GM18508 (cell line): Measurements from ENCODE around the gene SYT15.
"Not testable (repeated sequence)": the region's sequence is repeated elsewhere in the genome, so short reads cannot be mapped to it uniquely, and the experiment has no call there.

ENCODE experiments used
- ATAC-seq: cut with Tn5 transposase; IDR thresholded peaks from one replicate; pipeline ENCODE4 v1.9.1; 2021; ENCODE audit warnings: moderate number of reproducible peaks; ENCODE audit not compliant: insufficient read depth, unreplicated experiment

SYT15 gene

GRCh38 chr10:46578474-46579178 lies at the start of gene SYT15:
Gene SYT15, plus strand, starts transcription at chr10:46579128. Its CDS starts 41 bp downstream, at chr10:46579169.
- not testable (repeated sequence) for ATAC-seq

- ATAC-seq: not testable (repeated sequence)
Observed at GRCh38 chr10:46529742-46530141, 49.2 kb upstream of the SYT15 start.

GRCh38 chr10:46530249-46531186 lies 48.4 kb upstream of the SYT15 start:
- no peak for ATAC-seq

GRCh38 chr10:46532256-46532655 lies 46.7 kb upstream of the SYT15 start:
- ATAC-seq: not testable (repeated sequence)

- no peak for ATAC-seq
Observed at GRCh38 chr10:46534828-46535524, 44.0 kb upstream of the SYT15 start.

- no peak for ATAC-seq
Observed at GRCh38 chr10:46536171-46536570, 42.8 kb upstream of the SYT15 start.

- no peak for ATAC-seq
Observed at GRCh38 chr10:46536781-46537180, 42.1 kb upstream of the SYT15 start.

GRCh38 chr10:46537309-46537708 lies 41.6 kb upstream of the SYT15 start:
- no peak for ATAC-seq

GRCh38 chr10:46538155-46538554 lies 40.8 kb upstream of the SYT15 start:
- no peak for ATAC-seq

GRCh38 chr10:46538717-46539426 lies 40.1 kb upstream of the SYT15 start:
- ATAC-seq: no peak

GRCh38 chr10:46539596-46540411 lies 39.1 kb upstream of the SYT15 start:
- no peak for ATAC-seq

GRCh38 chr10:46540412-46541016 lies 38.4 kb upstream of the SYT15 start:
- no peak for ATAC-seq

- no peak for ATAC-seq
Observed at GRCh38 chr10:46541017-46541661, 37.8 kb upstream of the SYT15 start.

- no peak for ATAC-seq
Observed at GRCh38 chr10:46541735-46542566, 37.0 kb upstream of the SYT15 start.

- no peak for ATAC-seq
Observed at GRCh38 chr10:46542567-46543465, 36.1 kb upstream of the SYT15 start.
